ENCODE results near the gene PLOD3.
"Not testable (repeated sequence)": the region's sequence is repeated elsewhere in the genome, so short reads cannot be mapped to it uniquely, and the experiment has no call there.

Gene PLOD3

DNA sequence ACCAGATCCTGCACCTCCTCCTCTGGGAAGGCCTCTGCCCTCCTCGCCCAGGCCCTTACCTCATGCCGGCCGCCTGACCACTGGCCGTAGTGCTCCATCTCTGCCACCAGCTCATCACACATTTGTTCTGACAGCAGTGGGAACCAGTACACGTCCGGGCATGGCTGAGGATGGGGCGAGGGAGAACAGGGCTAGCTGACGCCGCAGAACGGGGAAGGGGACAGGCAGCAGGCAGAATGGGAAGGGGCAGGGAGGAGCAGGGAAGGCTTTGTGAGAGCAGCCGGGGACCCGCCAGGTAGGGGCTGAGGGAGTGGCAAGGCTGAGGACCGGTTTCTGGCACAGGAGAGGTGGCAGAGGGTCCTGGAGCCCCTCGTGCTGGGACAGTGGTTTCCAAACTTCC, 8.6 kb downstream of the PLOD3 start:
- no peak overlapping the region for H3K27ac ChIP-seq
- peaks cover 4% of the 10 kb centered on the region; the same call in 1 of the 2 replicates for H3K36me3 ChIP-seq (ENCODE audit: insufficient read depth, low read length)
- no peak for DNase-seq (ENCODE audit: low read depth, low spot score)
- no peak for TF ChIP-seq EZH2 (IDR thresholded peaks at IDR 0.05)
- no peak for TF ChIP-seq POLR2AphosphoS5 (IDR thresholded peaks at IDR 0.05; ENCODE audit: borderline replicate concordance, low read depth, low read length)
- no peak for TF ChIP-seq FOXP2 (optimal IDR thresholded peaks at IDR 0.05; ENCODE audit: control extremely low read depth, extremely low read length, insufficient read depth)
- no peak overlapping the region for H3K4me3 ChIP-seq
- H3K9me3 ChIP-seq (ENCODE audit: low read depth, low read length): no peaks in the 10 kb centered on the region
- H3K9ac ChIP-seq (ENCODE audit: insufficient read length): no peak overlapping the region

DNA sequence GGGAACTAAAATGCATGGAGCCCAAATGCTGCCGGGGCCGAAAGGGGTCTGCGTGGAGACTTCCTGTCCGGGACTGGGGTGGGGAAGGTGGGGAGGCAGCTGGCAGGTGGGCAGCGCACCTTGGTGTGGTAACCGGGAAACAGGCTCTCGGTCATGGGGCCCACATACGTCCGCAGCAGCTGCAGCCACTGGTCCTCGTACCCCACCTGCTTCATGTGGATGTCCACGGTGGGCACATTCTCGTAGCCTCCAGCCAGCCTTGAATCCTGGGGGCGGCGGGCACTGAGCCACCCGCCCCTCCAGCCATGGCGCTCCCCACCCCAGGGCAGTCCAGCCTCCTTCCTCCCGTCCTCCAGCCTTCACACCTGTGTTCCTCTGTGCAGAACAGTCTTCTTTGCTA, 9.9 kb downstream of the PLOD3 start:
- no peaks in the 10 kb centered on the region for H3K9me3 ChIP-seq (ENCODE audit: low read depth, low read length)
- no peak for DNase-seq (ENCODE audit: low read depth, low spot score)

DNA sequence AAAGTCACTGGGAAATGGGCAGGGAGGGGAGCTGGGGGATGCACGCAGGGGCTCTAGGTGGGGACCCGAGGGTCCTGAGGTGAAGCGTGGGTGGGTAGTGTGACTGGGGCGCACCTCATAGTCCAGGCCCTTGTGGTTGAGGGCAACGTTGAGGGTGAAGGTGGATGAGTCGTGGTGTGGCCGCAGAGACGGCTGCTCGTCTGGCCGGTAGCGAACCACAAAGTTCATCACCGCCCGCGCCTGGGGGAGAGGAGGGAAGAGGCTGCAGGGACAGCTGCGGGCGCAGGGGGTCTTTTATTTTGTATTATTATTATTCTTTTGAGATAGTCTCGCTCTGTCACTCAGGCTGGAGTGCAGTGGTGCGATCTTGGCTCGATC, 10.7 kb downstream of the PLOD3 start:
- no peak overlapping the region for H3K4me3 ChIP-seq
- H3K9ac ChIP-seq (ENCODE audit: insufficient read length): no peak overlapping the region
- no peak for DNase-seq (ENCODE audit: low read depth, low spot score)
- no peak overlapping the region for H3K27ac ChIP-seq
- peaks cover 4% of the 10 kb centered on the region; the same call in 1 of the 2 replicates for H3K36me3 ChIP-seq (ENCODE audit: insufficient read depth, low read length)
- no peak for TF ChIP-seq EZH2 (IDR thresholded peaks at IDR 0.05)
- TF ChIP-seq POLR2AphosphoS5 (IDR thresholded peaks at IDR 0.05; ENCODE audit: borderline replicate concordance, low read depth, low read length): no peak
- TF ChIP-seq FOXP2 (optimal IDR thresholded peaks at IDR 0.05; ENCODE audit: control extremely low read depth, extremely low read length, insufficient read depth): no peak
- no peaks in the 10 kb centered on the region for H3K9me3 ChIP-seq (ENCODE audit: low read depth, low read length)

More for the DNA sequence above, 9.9 kb downstream of the PLOD3 start:
- no peak overlapping the region for H3K9ac ChIP-seq (ENCODE audit: insufficient read length)
- H3K4me3 ChIP-seq: no peak overlapping the region
- H3K27ac ChIP-seq: no peak overlapping the region
- peaks cover 4% of the 10 kb centered on the region; the same call in 1 of the 2 replicates for H3K36me3 ChIP-seq (ENCODE audit: insufficient read depth, low read length)
- TF ChIP-seq POLR2AphosphoS5 (IDR thresholded peaks at IDR 0.05; ENCODE audit: borderline replicate concordance, low read depth, low read length): no peak
- TF ChIP-seq FOXP2 (optimal IDR thresholded peaks at IDR 0.05; ENCODE audit: control extremely low read depth, extremely low read length, insufficient read depth): no peak
- TF ChIP-seq EZH2 (IDR thresholded peaks at IDR 0.05): no peak

DNA sequence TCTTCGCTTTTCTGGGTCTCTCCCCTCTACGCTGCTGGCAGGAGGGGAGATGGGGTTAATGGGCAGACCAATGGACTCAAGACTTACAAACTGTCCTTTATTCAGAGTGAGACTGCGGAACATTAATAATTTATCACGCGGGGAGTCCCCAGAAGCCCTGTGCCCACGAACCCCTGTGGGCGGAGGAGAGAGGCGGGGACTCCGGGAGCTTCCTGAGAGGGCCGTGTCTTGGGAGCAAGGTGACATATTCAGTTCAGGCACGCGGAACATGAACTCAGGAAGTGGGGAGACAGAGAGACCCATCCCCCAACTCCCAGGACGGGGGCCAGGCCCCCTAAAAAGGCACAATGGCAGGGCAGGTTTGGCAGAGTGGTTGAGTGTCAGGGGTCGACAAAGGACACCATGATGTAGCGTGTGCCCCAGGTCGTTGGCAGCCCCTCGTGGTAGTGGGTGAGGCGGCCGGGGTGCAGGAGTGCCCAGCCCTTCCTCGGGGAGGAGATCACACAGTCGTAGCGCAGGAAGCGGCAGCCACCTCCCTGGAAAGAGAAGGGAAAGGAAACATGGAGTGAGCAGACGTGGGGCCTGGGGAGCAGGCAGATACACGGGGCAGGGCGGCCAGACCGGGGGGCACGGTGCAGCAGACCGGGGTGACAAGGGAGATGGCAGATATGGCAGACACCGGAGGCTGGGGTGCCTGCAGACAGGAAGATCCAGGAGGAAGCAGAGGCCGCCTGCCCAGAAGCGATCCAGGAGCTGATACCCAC, 11.3 kb downstream of the PLOD3 start:
- no peak for TF ChIP-seq POLR2AphosphoS5 (IDR thresholded peaks at IDR 0.05; ENCODE audit: borderline replicate concordance, low read depth, low read length)
- no peak for TF ChIP-seq EZH2 (IDR thresholded peaks at IDR 0.05)
- TF ChIP-seq FOXP2 (optimal IDR thresholded peaks at IDR 0.05; ENCODE audit: control extremely low read depth, extremely low read length, insufficient read depth): no peak
- Histone ChIP-seq H3K27ac (no peak overlapping the region), H3K9me3 (ENCODE audit: low read depth, low read length) (no peaks in the 10 kb centered on the region), H3K9ac (ENCODE audit: insufficient read length) (no peak overlapping the region), H3K36me3 (ENCODE audit: insufficient read depth, low read length) (peaks cover 4% of the 10 kb centered on the region; the same call in 1 of the 2 replicates), H3K4me3 (no peak overlapping the region)
- DNase-seq (ENCODE audit: low read depth, low spot score): no peak

DNA sequence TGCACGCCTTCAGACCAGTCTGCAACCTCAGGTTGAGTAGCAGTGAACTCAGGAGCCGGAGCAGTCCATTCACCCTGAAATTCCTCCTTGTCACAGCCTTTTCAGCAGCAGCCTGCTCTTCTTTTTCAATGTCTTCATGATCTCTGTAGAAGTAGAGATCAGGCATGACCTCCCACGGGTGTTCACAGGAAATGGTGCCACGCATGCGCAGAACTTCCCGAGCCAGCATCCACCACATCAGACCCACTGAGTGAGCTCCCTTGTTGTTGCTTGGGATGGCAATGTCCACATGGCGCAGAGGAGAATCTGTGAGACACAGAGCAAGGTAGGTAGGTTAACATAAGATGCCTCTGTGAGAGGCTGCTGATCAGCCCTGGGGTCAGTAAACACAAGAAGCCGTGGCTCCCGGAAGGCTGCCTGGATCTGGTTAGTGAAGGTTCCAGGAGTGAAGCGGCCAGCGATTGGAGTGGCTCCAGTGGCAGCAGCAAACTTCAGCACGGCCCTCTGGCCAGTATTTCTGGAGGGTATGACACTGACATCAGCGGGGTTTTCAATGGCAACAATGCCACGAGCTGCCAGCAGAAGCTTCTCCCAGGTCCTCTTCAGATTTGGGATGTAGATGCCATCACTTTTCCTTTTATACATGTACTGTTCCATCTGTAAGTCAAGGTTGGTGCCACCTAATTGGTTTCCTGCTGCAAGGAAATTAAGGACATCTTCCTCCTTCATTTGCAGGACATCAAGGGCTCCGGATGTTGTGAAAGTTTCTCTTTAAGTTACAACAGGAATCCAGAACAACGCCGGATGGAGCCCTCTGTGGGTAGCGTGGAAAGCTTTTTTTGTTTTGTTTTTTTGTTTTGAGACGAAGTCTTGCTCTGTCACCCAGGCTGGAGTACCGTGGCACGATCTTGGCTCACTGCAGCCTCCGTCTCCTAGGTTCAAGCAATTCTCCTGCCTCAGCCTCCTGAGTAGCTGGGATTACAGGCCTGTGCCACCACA, 13.3 kb downstream of the PLOD3 start:
- not testable (repeated sequence) for H3K9ac ChIP-seq (ENCODE audit: insufficient read length); H3K4me3 ChIP-seq; H3K36me3 ChIP-seq (ENCODE audit: insufficient read depth, low read length); H3K27ac ChIP-seq; DNase-seq (ENCODE audit: low read depth, low spot score); H3K9me3 ChIP-seq (ENCODE audit: low read depth, low read length)

DNA sequence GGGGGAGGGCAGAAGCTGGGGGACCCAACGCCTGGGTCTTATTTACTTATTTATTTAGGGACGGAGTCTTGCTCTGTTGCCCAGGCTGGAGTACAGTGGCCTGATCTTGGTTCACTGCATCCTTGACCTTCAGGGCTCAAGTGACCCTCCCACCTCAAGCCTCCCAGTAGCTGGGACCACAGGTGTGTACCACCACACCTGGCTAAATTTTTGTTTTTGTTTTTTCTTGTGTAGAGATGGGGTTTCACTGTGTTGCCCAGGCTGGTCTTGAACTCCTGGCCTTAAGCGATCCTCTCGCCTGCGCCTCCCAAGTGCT, 14.8 kb downstream of the PLOD3 start:
- Histone ChIP-seq H3K9me3 (ENCODE audit: low read depth, low read length) (no peaks in the 10 kb centered on the region), H3K27ac (no peak overlapping the region), H3K9ac (ENCODE audit: insufficient read length) (no peak overlapping the region), H3K4me3 (no peak overlapping the region), H3K36me3 (ENCODE audit: insufficient read depth, low read length) (no peaks in the 10 kb centered on the region)
- TF ChIP-seq POLR2AphosphoS5 (IDR thresholded peaks at IDR 0.05; ENCODE audit: borderline replicate concordance, low read depth, low read length): no peak
- no peak for TF ChIP-seq FOXP2 (optimal IDR thresholded peaks at IDR 0.05; ENCODE audit: control extremely low read depth, extremely low read length, insufficient read depth)
- no peak for TF ChIP-seq EZH2 (IDR thresholded peaks at IDR 0.05)
- no peak for DNase-seq (ENCODE audit: low read depth, low spot score)

DNA sequence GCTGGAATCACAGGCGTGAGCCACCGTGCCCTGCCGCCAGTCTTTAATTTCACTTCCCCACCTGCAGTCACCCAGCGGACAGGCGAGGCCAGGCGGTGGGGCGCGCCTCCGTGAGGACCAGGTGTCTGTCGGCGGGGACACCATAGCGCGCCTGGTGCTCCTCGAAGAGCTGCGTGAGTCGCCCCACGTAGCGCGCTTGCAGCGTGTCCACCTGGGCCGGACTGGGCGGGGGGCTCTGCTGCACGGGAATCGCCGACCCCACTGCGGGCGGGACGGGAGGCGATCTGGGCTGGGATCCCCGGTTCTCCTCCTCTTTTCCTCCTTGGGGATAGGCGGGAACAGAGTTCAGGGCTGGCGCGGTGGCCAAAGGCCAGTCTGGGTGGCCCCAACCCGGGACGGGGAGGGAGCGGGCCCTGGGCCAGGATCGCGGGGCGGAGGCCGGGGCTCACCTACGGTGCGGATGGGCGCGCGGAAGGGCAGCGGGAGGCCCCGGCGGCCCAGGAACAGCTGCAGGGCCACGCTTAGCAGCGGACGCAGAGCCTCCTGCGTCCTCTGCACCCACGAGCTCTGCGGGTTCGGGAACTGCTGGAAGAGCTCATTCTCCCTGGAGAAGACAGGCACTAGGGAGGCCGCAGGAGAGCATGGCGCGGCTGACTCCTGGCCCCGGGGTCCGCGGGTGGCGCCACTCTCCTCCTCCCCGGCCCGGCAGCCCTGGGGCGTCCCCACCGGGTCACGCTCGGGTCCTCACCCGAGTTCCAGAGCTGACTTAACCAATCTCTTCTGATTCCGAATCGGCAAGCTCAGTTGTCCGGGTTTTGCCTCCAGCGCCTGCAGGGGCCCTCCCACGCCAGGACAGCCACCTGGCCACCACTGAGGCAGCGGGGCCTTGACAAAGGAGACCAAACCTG, 15.4 kb downstream of the PLOD3 start:
- DNase-seq (ENCODE audit: low read depth, low spot score): no peak
- H3K9me3 ChIP-seq (ENCODE audit: low read depth, low read length): no peaks in the 10 kb centered on the region
- no peak overlapping the region for H3K27ac ChIP-seq
- no peak for TF ChIP-seq FOXP2 (optimal IDR thresholded peaks at IDR 0.05; ENCODE audit: control extremely low read depth, extremely low read length, insufficient read depth)
- no peak for TF ChIP-seq EZH2 (IDR thresholded peaks at IDR 0.05)
- no peak for TF ChIP-seq POLR2AphosphoS5 (IDR thresholded peaks at IDR 0.05; ENCODE audit: borderline replicate concordance, low read depth, low read length)
- H3K36me3 ChIP-seq (ENCODE audit: insufficient read depth, low read length): no peaks in the 10 kb centered on the region
- no peak overlapping the region for H3K4me3 ChIP-seq
- no peak overlapping the region for H3K9ac ChIP-seq (ENCODE audit: insufficient read length)
